Osteoblast (primary cell): ENCODE data around the gene CRIM1. TPM values are rescaled to one million over a fixed set of nuclear protein-coding genes. Genes with fewer than 3 reads are reported as not detected.
A peak's percentile ranks its signal among the peaks of the same experiment; 100 is the strongest.

Source experiments
- DNase-seq: peaks from one replicate; pipeline ENCODE4 v3.0.0; 2011; ENCODE audit warnings: low spot score, mixed read lengths; ENCODE audit not compliant: insufficient read length; ENCODE audit errors: missing footprints
- H2AFZ ChIP-seq: 2 replicates; pipeline ENCODE4 v1.6.0; 2011; ENCODE audit warnings: mild to moderate bottlenecking, low read length
- H3K27ac ChIP-seq: 2 replicates; pipeline ENCODE4 v1.5.1; 2011; ENCODE audit warnings: mild to moderate bottlenecking, low read depth, low read length, moderate library complexity
- H3K27me3 ChIP-seq: 2 replicates; pipeline ENCODE4 v1.6.0; 2012; ENCODE audit warnings: mild to moderate bottlenecking, control low read depth, inconsistent platforms, low read length, moderate library complexity; ENCODE audit not compliant: insufficient read depth
- H3K36me3 ChIP-seq: 2 replicates; pipeline ENCODE4 v1.5.1; 2011; ENCODE audit warnings: mild to moderate bottlenecking, low read length, control low read depth, moderate library complexity; ENCODE audit not compliant: insufficient read depth
- H3K4me1 ChIP-seq: 2 replicates; pipeline ENCODE4 v1.5.1; 2011; ENCODE audit warnings: mild to moderate bottlenecking, low read length, control low read depth, moderate library complexity; ENCODE audit not compliant: insufficient read depth
- H3K4me2 ChIP-seq: 2 replicates; pipeline ENCODE4 v1.6.0; 2011; ENCODE audit warnings: mild to moderate bottlenecking, low read length; ENCODE audit not compliant: insufficient read depth
- H3K4me3 ChIP-seq: fragments of 200-600 bp; sonication (generic); 3 replicates; pipeline ENCODE4 v1.5.1; 2012; ENCODE audit warnings: mild to moderate bottlenecking, low read length, inconsistent platforms; ENCODE audit not compliant: insufficient read depth
- H3K79me2 ChIP-seq: 2 replicates; pipeline ENCODE4 v1.6.0; 2012; ENCODE audit warnings: mild to moderate bottlenecking, low read length, control low read depth, inconsistent platforms; ENCODE audit not compliant: insufficient read depth
- H3K9me3 ChIP-seq: 2 replicates; pipeline ENCODE4 v1.5.1; 2011; ENCODE audit warnings: low read depth, low read length, control low read depth
- H4K20me1 ChIP-seq: 2 replicates; pipeline ENCODE4 v1.6.0; 2012; ENCODE audit warnings: mild to moderate bottlenecking, low read length, control low read depth; ENCODE audit not compliant: insufficient read depth
- CTCF ChIP-seq: IDR thresholded peaks from 2 replicates; pipeline ENCODE4 v1.5.1; 2011; ENCODE audit warnings: mild to moderate bottlenecking, low read depth, low read length, moderate library complexity; ENCODE audit errors: extremely low read depth
- total RNA-seq: library from RNA; depleted of rRNA; stranded (reverse); fragments of >200 nt; gene quantifications from 2 replicates; pipeline ENCODE4 v1.2.3, GENCODE V29; 2012

The CRIM1 gene
- total RNA-seq, 1 donor = 362 TPM

GRCh38 chr2:36549165-36549574, 193.6 kb downstream of the CRIM1 start:
- Histone ChIP-seq H3K79me2 (peaks cover 6% of the 10 kb centered on the region), H2AFZ (no peak overlapping the region), H3K9me3 (no peaks in the 10 kb centered on the region), H3K27me3 (no peaks in the 10 kb centered on the region), H3K4me3 (no peak overlapping the region), H3K36me3 (peaks cover 90% of the 10 kb centered on the region), H3K27ac (peak overlapping the region; percentile 33), H3K4me2 (no peak overlapping the region), H3K4me1 (peaks cover 49% of the 10 kb centered on the region), H4K20me1 (no peaks in the 10 kb centered on the region)
- TF ChIP-seq CTCF = no peak
- peak; percentile 11 for DNase-seq

GRCh38 chr2:36550006-36550405, 194.4 kb downstream of the CRIM1 start:
- Histone ChIP-seq H3K9me3 (no peaks in the 10 kb centered on the region), H3K4me1 (peaks cover 45% of the 10 kb centered on the region), H3K27me3 (no peaks in the 10 kb centered on the region), H3K27ac (no peak overlapping the region), H4K20me1 (no peaks in the 10 kb centered on the region), H3K4me2 (no peak overlapping the region), H3K4me3 (no peak overlapping the region), H3K79me2 (peaks cover 6% of the 10 kb centered on the region), H2AFZ (no peak overlapping the region), H3K36me3 (peaks cover 87% of the 10 kb centered on the region)
- DNase-seq = no peak
- no peak for TF ChIP-seq CTCF

GRCh38 chr2:36553683-36554082, 198.1 kb downstream of the CRIM1 start:
- Histone ChIP-seq H3K36me3 (peaks cover 59% of the 10 kb centered on the region), H3K4me1 (peaks cover 53% of the 10 kb centered on the region), H3K27me3 (no peaks in the 10 kb centered on the region), H3K79me2 (peaks cover 6% of the 10 kb centered on the region), H2AFZ (no peak overlapping the region), H4K20me1 (no peaks in the 10 kb centered on the region), H3K27ac (peak overlapping the region; percentile 1), H3K4me2 (peak overlapping the region; percentile 8), H3K4me3 (no peak overlapping the region), H3K9me3 (no peaks in the 10 kb centered on the region)
- no peak for DNase-seq
- no peak for TF ChIP-seq CTCF

GRCh38 chr2:36554531-36554930, 199.0 kb downstream of the CRIM1 start:
- H3K4me1 ChIP-seq = peaks cover 46% of the 10 kb centered on the region
- H3K79me2 ChIP-seq = peaks cover 15% of the 10 kb centered on the region
- no peaks in the 10 kb centered on the region for H3K27me3 ChIP-seq
- no peak for DNase-seq
- no peak overlapping the region for H3K4me3 ChIP-seq
- no peak overlapping the region for H3K4me2 ChIP-seq
- H3K9me3 ChIP-seq = no peaks in the 10 kb centered on the region
- TF ChIP-seq CTCF = no peak
- H3K36me3 ChIP-seq = peaks cover 55% of the 10 kb centered on the region
- no peak overlapping the region for H2AFZ ChIP-seq
- H4K20me1 ChIP-seq = no peaks in the 10 kb centered on the region
- H3K27ac ChIP-seq = peak overlapping the region; percentile 76
